GM12873 (cell line): ENCODE measurements around the gene C1orf50.

Experiments
- CTCF ChIP-seq: IDR thresholded peaks from 2 replicates; pipeline ENCODE4 v1.5.1; 2012; ENCODE audit warnings: low read depth, mild to moderate bottlenecking, moderate library complexity, low read length, control low read depth; ENCODE audit not compliant: insufficient read depth; ENCODE audit errors: missing control alignments

Gene C1orf50

DNA sequence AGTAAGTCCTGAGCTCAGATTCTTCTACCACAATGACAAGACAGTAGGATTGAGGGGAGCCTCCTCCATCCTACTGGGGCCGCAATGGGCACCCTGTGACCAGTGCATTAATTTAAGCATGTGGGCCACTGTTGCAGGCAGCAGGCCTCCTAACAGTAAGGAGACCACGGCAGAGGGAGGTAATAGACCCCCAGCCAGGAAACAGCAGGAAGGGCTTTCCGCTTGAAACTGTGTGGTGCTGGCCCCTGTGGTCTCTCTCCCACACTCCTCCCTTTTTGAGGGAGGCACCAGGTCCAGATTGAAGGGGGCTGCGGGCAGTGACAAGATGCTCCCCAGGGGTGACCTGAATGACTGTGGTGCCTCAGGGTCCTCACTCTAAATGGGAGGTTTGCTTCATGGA is 25.3 kb upstream of the C1orf50 start:
- no peak for TF ChIP-seq CTCF

DNA sequence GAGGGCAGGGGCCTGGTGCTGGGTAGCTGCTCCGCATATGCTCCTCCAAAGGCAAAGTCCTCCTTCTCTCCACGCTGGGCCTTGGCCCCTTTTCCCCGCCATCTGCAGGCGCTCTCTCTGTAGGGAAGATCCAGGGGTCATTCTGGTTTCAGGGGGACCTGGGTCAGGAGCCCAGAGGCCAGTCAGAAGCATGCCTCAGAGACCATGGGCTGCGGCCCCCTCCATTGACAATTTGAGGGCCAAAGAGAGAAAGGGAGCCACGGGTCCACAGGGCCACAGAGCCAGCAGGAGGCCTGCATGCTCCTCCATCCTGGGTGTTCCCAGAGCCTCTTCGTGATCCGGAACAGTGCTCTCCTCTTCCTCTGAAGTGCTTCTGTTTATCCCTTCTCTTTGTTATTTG is 24.9 kb upstream of the C1orf50 start:
- no peak for TF ChIP-seq CTCF

DNA sequence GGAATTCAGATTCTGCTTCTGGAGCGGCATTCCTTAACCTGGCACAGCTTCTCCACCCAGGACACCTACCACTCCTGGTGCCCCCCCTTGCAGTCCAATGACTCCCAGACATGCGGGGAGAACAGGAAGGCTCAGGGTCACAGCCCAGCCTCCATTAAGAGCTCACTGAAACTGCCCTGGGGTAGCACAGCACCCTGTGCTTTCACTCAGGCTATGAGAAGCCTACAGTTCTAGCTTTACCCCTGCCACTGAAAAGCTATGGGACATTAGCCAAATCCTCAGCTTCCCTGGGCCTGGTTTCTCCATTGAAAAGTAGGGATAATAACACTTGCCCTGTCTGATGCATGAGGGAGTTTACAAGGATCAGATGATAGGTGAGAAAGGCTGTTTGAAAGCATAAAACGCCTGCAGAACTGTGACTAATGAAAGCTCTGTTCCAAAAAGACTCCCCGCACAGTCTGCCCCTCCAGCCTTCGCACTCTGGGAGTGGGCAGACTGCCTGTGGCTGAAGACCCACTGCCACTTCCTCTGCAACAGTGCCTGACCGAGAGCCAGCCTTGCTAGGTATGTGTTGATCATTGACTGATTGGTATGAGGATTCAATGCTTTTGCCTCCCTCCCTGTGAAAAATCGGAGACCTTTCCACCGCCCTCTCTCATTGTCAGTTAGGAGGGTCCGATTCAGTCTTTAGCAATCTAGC is 24.3 kb upstream of the C1orf50 start:
- no peak for TF ChIP-seq CTCF

DNA sequence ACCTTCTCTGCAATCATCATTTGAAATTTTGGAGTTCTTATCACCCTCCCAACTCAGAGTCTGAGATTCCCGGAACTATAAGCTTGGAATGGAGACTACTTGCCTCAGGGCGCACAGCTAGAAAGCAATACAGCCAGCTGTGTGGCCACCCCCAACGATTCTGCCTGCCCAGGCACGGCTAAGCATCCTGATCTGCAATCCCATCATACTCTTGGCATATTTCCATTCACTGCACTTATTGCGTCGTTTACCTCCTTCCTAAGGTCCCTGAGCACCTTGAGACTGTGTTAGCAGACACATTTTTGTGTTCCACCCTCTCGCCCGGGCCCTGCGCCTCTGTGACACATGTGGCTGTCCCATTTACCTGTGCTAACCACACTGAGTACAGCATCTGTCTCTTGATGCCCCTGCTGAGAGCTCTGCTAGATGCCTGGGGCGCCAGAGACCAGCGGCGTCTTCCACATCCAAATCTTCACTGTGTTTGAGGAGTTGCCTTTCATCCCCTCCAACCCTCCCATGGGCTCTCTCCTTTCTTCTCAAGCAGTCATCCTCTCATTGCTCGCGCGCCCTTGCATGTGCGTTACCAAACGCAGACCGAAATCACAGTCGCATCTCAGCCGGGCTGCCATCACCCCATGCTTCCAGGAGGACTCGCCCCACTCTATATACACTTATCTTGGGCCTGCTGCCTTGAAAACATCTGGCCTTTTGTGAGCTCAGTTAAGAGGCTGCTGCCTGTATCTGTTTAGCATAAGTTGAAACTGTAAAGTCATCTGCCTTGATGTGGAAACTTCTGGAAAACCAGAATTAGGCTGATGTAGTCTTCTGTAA is 23.5 kb upstream of the C1orf50 start:
- no peak for TF ChIP-seq CTCF

DNA sequence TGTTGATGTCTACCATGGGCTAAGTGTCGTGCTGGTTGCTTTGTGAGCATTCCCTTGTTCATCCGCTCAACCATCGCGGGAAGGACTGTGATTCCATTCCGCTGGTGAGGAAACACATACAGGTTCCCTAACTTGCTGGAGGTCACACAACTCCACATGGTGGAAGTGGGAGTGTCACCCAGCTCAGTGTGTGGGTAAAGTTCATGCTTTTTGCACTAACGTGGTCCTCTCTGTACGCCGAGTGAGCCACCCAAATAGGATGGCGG is 23.0 kb upstream of the C1orf50 start:
- no peak for TF ChIP-seq CTCF

- TF ChIP-seq CTCF, result no peak
Measured at GRCh38 chr1:42745851-42746250, 21.2 kb upstream of the C1orf50 start.

DNA sequence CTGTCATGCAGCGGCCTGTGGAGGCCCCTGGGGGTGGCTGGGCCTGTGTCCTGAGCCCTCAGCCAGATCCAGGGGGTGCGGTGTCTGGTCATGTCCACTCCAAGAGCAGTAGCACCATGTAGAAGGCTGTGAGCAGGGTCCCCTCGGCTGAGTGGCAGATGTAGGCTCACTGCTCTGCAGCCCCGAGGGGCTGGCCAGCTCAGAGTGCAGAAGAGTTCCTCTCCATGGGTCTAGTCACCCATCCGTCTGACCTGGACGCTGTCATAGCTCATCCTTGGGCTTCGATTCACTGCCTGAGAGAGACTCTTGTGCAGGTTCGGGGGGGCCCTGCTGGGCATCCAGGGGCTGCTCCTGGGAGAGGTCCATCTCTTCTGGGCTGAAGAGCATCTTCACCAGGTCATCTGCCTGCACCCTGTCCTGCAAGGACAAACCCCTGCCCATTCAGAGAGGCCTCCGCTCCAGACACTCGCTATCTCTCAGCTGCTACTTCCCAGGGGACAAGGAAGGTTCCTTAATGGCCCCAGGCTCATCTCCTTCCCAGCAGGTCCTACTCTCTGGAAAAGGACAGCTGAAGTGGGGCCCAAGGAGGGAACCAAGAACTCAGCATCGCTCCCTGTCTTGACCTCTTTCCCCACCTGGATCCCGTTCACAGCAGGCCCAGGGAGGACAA is 20.5 kb upstream of the C1orf50 start:
- TF ChIP-seq CTCF, result no peak
